AG08396 (cell line): ENCODE results near the gene GARNL3.

Experiments
- DNase-seq: peaks from one replicate; pipeline ENCODE4 v3.0.0; 2012; ENCODE audit warnings: low spot score, mixed read lengths

Gene GARNL3

GRCh38 chr9:127279717-127280285, 15.2 kb downstream of the GARNL3 start:
- DNase-seq = no peak

GRCh38 chr9:127280880-127281660, 16.5 kb downstream of the GARNL3 start:
- DNase-seq = no peak

GRCh38 chr9:127281891-127282290, 17.3 kb downstream of the GARNL3 start:
- no peak for DNase-seq

- DNase-seq = no peak
Observed at GRCh38 chr9:127282611-127283010, 18.0 kb downstream of the GARNL3 start.

GRCh38 chr9:127283135-127283534, 18.6 kb downstream of the GARNL3 start:
- no peak for DNase-seq

- peak; percentile 29 for DNase-seq
Observed at GRCh38 chr9:127283917-127284497, 19.4 kb downstream of the GARNL3 start.

- DNase-seq = no peak
Observed at GRCh38 chr9:127285965-127286364, 21.4 kb downstream of the GARNL3 start.

- DNase-seq = no peak
Observed at GRCh38 chr9:127290561-127291065, 26.0 kb downstream of the GARNL3 start.

- no peak for DNase-seq
Observed at GRCh38 chr9:127291246-127291778, 26.7 kb downstream of the GARNL3 start.

- no peak for DNase-seq
Observed at GRCh38 chr9:127292415-127292814, 27.8 kb downstream of the GARNL3 start.

- DNase-seq = no peak
Observed at GRCh38 chr9:127293328-127293727, 28.8 kb downstream of the GARNL3 start.

GRCh38 chr9:127293767-127294166, 29.2 kb downstream of the GARNL3 start:
- no peak for DNase-seq

GRCh38 chr9:127295005-127295404, 30.4 kb downstream of the GARNL3 start:
- no peak for DNase-seq

GRCh38 chr9:127300886-127301447, 36.4 kb downstream of the GARNL3 start:
- DNase-seq = no peak

- no peak for DNase-seq
Observed at GRCh38 chr9:127303830-127304229, 39.3 kb downstream of the GARNL3 start.

- no peak for DNase-seq
Observed at GRCh38 chr9:127305206-127305837, 40.7 kb downstream of the GARNL3 start.

GRCh38 chr9:127305838-127306226, 41.3 kb downstream of the GARNL3 start:
- no peak for DNase-seq

- DNase-seq = no peak
Observed at GRCh38 chr9:127307802-127308201, 43.2 kb downstream of the GARNL3 start.

GRCh38 chr9:127308652-127309434, 44.3 kb downstream of the GARNL3 start:
- no peak for DNase-seq

- DNase-seq = no peak
Observed at GRCh38 chr9:127309715-127310114, 45.1 kb downstream of the GARNL3 start.

- peak; percentile 40 for DNase-seq
Observed at GRCh38 chr9:127311239-127311741, 46.7 kb downstream of the GARNL3 start.
